SK-N-SH treated with all-trans-retinoic acid at 6 μM for 48 hours (cell line): ENCODE results near the gene NUP88.

ENCODE experiments used
- CREB5 ChIP-seq: fragments of 250-450 bp; sonication (Bioruptor Pico); IDR thresholded peaks from 2 replicates; pipeline ENCODE4 v1.5.1; 2020; ENCODE audit warnings: low read depth, mild to moderate bottlenecking, moderate library complexity
- CSRNP3 ChIP-seq: fragments of 250-450 bp; sonication (Bioruptor Pico); IDR thresholded peaks from 2 replicates; pipeline ENCODE4 v1.5.1; 2021; ENCODE audit warnings: mild to moderate bottlenecking, moderate library complexity
- TCF4 ChIP-seq: fragments of 250-450 bp; sonication (Bioruptor Pico); IDR thresholded peaks from 2 replicates; pipeline ENCODE4 v1.8.0; 2021; ENCODE audit warnings: mild to moderate bottlenecking, moderate library complexity, borderline replicate concordance
- ZFP30 ChIP-seq: fragments of 450-650 bp; formaldehyde crosslinking; IDR thresholded peaks from 2 replicates; pipeline ENCODE4 v1.5.0; 2022; ENCODE audit warnings: mild to moderate bottlenecking, moderate library complexity

- TF ChIP-seq CSRNP3 (CRISPR knock-in tag) (no peak), TCF4 (no peak), CREB5 (CRISPR knock-in tag) (no peak), ZFP30 (no peak)
Observed at GRCh38 chr17:5364156-5364555, 55.3 kb downstream of the NUP88 start.
